Lower leg skin (tissue), 4 donors: ENCODE data around the gene MAB21L2. TPM values are rescaled to one million over a fixed set of nuclear protein-coding genes. Genes with fewer than 3 reads are reported as not detected.

ENCODE experiments used
- DNase-seq, 2 donors: peaks; one replicate each; pipeline ENCODE4 v3.0.0-alpha.2; 2019; ENCODE audit warnings: low spot score in 2 of 2
- H3K4me3 ChIP-seq: fragments of 200-600 bp; sonication (generic); 2 replicates; pipeline ENCODE4 v1.5.1; 2017; ENCODE audit warnings: mild to moderate bottlenecking, low read depth; ENCODE audit not compliant: poor library complexity, severe bottlenecking
- POLR2A ChIP-seq, 2 donors: fragments of 450-650 bp; IDR thresholded peaks; one replicate each; pipeline ENCODE4 v1.6.1; 2016 to 2017; ENCODE audit warnings: antibody characterized with exemption in 2 of 2, mild to moderate bottlenecking in 1 of 2, moderate library complexity in 1 of 2
- WGBS, 2 donors: methylation state at CpG; one replicate each; pipeline ENCODE4 v1.1.5; 2018; 5-methylcytosine and 5-hydroxymethylcytosine counted together
- intact Hi-C: fragments of 100-400 bp; cut with DNase I; formaldehyde crosslinking; loops from one replicate; pipeline ENCODE4 v1.15.0; 2023; ENCODE audit warnings: low total_unique reads
- total RNA-seq, 4 donors: library from RNA; depleted of rRNA; stranded (reverse); fragments of >200 nt; gene quantifications; one replicate each; pipeline ENCODE4 v1.1.0, GENCODE V29; 2016
- TF ChIP-seq, protein P1 (sequence below), 3 donors: fragments of 450-650 bp; IDR thresholded peaks; one replicate each; pipeline ENCODE4 v1.5.1; 2016; ENCODE audit warnings: antibody characterized with exemption in 3 of 3, mild to moderate bottlenecking in 3 of 3, moderate library complexity in 2 of 3

MAB21L2 gene
- total RNA-seq, 4 donors from 2014 or later = not detected

GRCh38 chr4:150588316-150588715, 6.4 kb downstream of the MAB21L2 start:
- no peak for DNase-seq
- intact Hi-C loops = no loop called here
- no peak overlapping the region for H3K4me3 ChIP-seq
- WGBS, 2 donors = 95 to 100% methylated on average over 1 of the region's 1 CpG
- TF ChIP-seq POLR2A (IDR thresholded peaks at IDR 0.05) = no peak
- TF ChIP-seq, protein P1, sequence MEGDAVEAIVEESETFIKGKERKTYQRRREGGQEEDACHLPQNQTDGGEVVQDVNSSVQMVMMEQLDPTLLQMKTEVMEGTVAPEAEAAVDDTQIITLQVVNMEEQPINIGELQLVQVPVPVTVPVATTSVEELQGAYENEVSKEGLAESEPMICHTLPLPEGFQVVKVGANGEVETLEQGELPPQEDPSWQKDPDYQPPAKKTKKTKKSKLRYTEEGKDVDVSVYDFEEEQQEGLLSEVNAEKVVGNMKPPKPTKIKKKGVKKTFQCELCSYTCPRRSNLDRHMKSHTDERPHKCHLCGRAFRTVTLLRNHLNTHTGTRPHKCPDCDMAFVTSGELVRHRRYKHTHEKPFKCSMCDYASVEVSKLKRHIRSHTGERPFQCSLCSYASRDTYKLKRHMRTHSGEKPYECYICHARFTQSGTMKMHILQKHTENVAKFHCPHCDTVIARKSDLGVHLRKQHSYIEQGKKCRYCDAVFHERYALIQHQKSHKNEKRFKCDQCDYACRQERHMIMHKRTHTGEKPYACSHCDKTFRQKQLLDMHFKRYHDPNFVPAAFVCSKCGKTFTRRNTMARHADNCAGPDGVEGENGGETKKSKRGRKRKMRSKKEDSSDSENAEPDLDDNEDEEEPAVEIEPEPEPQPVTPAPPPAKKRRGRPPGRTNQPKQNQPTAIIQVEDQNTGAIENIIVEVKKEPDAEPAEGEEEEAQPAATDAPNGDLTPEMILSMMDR (IDR thresholded peaks at IDR 0.05) = no peak

- intact Hi-C loops = no loop called here
- no peak for DNase-seq
- WGBS, 2 donors = 88 to 89% methylated on average over 2 of the region's 2 CpGs
- no peak overlapping the region for H3K4me3 ChIP-seq
- TF ChIP-seq POLR2A (IDR thresholded peaks at IDR 0.05) = no peak
- TF ChIP-seq, protein P1 (IDR thresholded peaks at IDR 0.05) = no peak
Observed at GRCh38 chr4:150589157-150589556, 7.2 kb downstream of the MAB21L2 start.

DNA sequence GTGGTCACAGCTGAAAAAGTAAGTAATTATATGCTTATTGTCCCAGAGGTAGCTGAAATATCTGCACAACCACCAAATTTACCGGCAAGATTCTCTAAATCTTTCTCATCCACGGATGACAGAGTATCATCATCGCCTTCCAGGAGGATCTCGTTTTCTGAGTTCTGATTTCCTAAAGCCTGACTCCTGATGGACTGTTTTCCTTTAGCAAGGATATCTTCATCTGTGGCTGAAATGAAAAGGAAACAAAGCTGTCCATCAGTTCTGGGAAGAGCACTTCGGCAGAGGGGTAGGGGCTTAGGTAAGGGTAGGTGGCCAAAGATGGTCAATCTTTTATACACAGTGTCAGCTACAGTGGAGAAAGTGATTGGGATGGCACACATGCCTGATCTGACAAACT, 8.7 kb downstream of the MAB21L2 start:
- intact Hi-C loops = no loop called here
- TF ChIP-seq POLR2A (IDR thresholded peaks at IDR 0.05) = no peak
- TF ChIP-seq, protein P1 (IDR thresholded peaks at IDR 0.05) = no peak
- WGBS, 2 donors = 96 to 97% methylated on average over 5 of the region's 5 CpGs

GRCh38 chr4:150591406-150591805, 9.5 kb downstream of the MAB21L2 start:
- no peak overlapping the region for H3K4me3 ChIP-seq
- WGBS, 2 donors = 81 to 82% methylated on average over 5 of the region's 5 CpGs
- DNase-seq = no peak
- intact Hi-C loops = no loop called here
- TF ChIP-seq, protein P1 (IDR thresholded peaks at IDR 0.05) = no peak
- no peak for TF ChIP-seq POLR2A (IDR thresholded peaks at IDR 0.05)

More for the DNA sequence above, 8.7 kb downstream of the MAB21L2 start:
- no peak for DNase-seq
- no peak overlapping the region for H3K4me3 ChIP-seq

DNA sequence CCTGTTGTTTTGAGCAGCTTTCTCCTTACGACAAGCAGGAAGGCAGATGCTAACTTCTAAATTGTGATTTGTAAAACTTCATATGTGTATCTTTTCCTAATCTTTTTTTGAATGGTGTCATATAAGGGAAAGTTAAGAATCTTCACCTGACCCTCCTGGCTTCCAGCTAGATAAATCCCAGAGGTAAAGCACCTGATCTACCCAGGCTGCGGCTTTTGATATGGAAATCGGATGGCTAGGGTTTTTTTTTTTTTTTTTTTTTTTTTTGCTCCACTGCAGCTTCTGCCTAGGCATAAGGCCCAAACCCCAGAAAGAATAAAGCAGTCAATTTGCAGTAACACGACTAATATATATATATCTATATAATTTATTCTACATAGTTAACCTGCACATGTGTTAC, 10.0 kb downstream of the MAB21L2 start:
- intact Hi-C loops = no loop called here
- WGBS, 2 donors = 92 to 96% methylated on average over 4 of the region's 4 CpGs
- DNase-seq = no peak

GRCh38 chr4:150593996-150594395, 12.0 kb downstream of the MAB21L2 start:
- TF ChIP-seq, protein P1 (IDR thresholded peaks at IDR 0.05) = no peak
- TF ChIP-seq POLR2A (IDR thresholded peaks at IDR 0.05) = no peak
- no peak overlapping the region for H3K4me3 ChIP-seq
- no peak for DNase-seq
- WGBS, 2 donors = 78 to 82% methylated on average over 1 of the region's 1 CpG
- intact Hi-C loops = no loop called here

More for the DNA sequence above, 10.0 kb downstream of the MAB21L2 start:
- H3K4me3 ChIP-seq = no peak overlapping the region
- TF ChIP-seq, protein P1 (IDR thresholded peaks at IDR 0.05) = no peak
- TF ChIP-seq POLR2A (IDR thresholded peaks at IDR 0.05) = no peak
